Measurements from ENCODE around the gene CADPS2. TPM values are rescaled to one million over a fixed set of nuclear protein-coding genes. Genes with fewer than 3 reads are reported as not detected.

Gene CADPS2
- 13.9 and 27.2 TPM in 2 replicates for total RNA-seq

DNA sequence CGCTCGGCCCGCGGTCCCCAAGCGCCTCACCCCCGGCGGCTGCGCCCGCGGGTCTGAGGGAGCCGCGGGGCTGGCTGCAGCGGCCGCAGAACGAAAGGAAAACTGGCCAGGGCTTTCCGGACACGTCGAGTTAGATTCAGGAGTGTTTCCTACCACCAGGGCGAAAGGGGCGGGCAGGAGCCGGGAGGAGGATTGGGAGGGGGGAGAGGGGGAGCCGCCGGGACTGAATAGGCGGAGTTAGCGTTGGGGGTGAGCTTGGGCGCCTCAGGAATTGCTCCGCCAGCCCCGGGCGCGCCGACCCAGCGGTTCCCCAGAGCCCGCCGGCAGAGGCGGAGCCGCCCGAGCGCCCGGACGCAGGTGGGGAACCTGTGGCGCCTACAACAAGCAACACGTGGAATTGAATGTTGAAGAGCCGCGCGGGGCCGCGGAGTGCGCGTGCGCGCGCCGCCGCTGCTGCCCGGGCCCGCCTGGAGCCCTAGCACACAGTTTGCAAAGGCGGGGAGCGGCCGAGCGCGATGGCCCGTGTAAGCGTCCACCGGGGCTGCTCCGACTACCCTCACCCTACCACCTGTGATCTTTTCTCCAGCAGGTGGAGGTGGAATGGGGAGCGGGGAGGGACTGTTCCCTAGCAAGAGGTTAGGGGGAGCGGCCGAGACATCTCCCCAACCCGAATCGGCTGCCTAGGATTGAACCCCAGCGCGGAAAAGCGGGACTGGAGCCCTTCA, at the start of gene CADPS2:
Gene CADPS2, minus strand, starts transcription at position 104 of the 725 bp plus-strand sequence. CDS start 123 bp downstream, outside the sequence.
- DNase-seq (ENCODE audit: low read depth): peak; percentile 86
- TF ChIP-seq, protein P1, sequence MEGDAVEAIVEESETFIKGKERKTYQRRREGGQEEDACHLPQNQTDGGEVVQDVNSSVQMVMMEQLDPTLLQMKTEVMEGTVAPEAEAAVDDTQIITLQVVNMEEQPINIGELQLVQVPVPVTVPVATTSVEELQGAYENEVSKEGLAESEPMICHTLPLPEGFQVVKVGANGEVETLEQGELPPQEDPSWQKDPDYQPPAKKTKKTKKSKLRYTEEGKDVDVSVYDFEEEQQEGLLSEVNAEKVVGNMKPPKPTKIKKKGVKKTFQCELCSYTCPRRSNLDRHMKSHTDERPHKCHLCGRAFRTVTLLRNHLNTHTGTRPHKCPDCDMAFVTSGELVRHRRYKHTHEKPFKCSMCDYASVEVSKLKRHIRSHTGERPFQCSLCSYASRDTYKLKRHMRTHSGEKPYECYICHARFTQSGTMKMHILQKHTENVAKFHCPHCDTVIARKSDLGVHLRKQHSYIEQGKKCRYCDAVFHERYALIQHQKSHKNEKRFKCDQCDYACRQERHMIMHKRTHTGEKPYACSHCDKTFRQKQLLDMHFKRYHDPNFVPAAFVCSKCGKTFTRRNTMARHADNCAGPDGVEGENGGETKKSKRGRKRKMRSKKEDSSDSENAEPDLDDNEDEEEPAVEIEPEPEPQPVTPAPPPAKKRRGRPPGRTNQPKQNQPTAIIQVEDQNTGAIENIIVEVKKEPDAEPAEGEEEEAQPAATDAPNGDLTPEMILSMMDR (IDR thresholded peaks at IDR 0.05; ENCODE audit: insufficient read depth, low read depth, low read length): peak; percentile 23
- H3K4me3 ChIP-seq (ENCODE audit: low read depth, low read length): peak within 1 kb of the TSS; percentile 75

DNA sequence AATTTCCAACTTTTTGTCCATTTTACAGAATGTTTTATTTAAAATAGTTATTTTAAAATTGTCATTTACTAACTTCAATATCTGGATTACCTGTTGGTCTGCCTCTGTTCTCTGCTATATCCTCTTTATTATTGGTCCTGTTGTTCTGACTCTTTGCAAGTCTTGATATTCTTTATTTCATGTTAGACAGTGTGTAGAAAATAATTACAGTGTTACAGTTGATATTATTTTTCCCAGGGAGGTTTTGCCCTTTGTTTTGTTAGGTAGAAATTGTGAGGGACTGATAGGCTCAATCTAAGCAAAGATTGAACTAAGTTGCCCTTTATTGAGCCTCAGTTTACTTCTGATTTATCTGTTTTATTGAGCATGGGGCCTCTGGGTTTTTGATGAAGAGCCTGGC, 49.4 kb upstream of the CADPS2 start:
- no peak for DNase-seq (ENCODE audit: low read depth)
- H3K4me3 ChIP-seq (ENCODE audit: low read depth, low read length): no peak overlapping the region
- TF ChIP-seq, protein P1 (IDR thresholded peaks at IDR 0.05; ENCODE audit: insufficient read depth, low read depth, low read length): no peak

GRCh38 chr7:122919643-122920181, 33.5 kb upstream of the CADPS2 start:
- no peak overlapping the region for H3K4me3 ChIP-seq (ENCODE audit: low read depth, low read length)
- no peak for DNase-seq (ENCODE audit: low read depth)
- TF ChIP-seq, protein P1 (IDR thresholded peaks at IDR 0.05; ENCODE audit: insufficient read depth, low read depth, low read length): no peak

DNA sequence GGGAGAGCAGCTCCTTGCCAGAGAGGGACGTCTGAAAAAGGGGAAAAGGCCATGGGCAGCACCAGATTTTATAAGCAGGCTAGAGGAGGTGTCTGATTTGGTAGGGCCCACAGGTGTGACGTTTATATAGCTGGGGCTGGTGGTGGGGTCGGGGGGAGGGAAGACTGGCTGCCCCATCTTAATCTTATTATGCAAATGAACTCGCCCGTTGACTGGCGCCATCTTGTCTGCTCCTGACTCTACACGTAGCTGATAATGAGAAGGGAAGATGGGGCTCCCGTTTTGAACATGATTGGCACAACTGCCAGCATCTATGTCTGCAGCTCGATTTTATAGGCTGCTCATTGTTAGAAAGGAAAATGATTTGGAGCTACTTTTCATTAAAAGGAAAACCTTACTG, 28.6 kb upstream of the CADPS2 start:
- H3K4me3 ChIP-seq (ENCODE audit: low read depth, low read length): no peak overlapping the region
- DNase-seq (ENCODE audit: low read depth): no peak
- TF ChIP-seq, protein P1 (IDR thresholded peaks at IDR 0.05; ENCODE audit: insufficient read depth, low read depth, low read length): no peak

GRCh38 chr7:122913608-122914007, 27.3 kb upstream of the CADPS2 start:
- TF ChIP-seq, protein P1 (IDR thresholded peaks at IDR 0.05; ENCODE audit: insufficient read depth, low read depth, low read length): no peak
- no peak for DNase-seq (ENCODE audit: low read depth)

GRCh38 chr7:122902751-122903495, 16.7 kb upstream of the CADPS2 start:
- no peak for DNase-seq (ENCODE audit: low read depth)
- TF ChIP-seq, protein P1 (IDR thresholded peaks at IDR 0.05; ENCODE audit: insufficient read depth, low read depth, low read length): no peak
- no peak overlapping the region for H3K4me3 ChIP-seq (ENCODE audit: low read depth, low read length)

More at GRCh38 chr7:122913608-122914007, 27.3 kb upstream of the CADPS2 start:
- H3K4me3 ChIP-seq (ENCODE audit: low read depth, low read length): no peak overlapping the region
